NCI-H2196 (cell line): Measurements from ENCODE around the gene POLG2.
"Not testable (repeated sequence)": the region's sequence is repeated elsewhere in the genome, so short reads cannot be mapped to it uniquely, and the experiment has no call there.

Source experiments
- DNase-seq: peaks from one replicate; lab custom pipeline; 2025; ENCODE audit not compliant: unreplicated experiment; lab: John Stamatoyannopoulos, UW

Gene POLG2

DNA sequence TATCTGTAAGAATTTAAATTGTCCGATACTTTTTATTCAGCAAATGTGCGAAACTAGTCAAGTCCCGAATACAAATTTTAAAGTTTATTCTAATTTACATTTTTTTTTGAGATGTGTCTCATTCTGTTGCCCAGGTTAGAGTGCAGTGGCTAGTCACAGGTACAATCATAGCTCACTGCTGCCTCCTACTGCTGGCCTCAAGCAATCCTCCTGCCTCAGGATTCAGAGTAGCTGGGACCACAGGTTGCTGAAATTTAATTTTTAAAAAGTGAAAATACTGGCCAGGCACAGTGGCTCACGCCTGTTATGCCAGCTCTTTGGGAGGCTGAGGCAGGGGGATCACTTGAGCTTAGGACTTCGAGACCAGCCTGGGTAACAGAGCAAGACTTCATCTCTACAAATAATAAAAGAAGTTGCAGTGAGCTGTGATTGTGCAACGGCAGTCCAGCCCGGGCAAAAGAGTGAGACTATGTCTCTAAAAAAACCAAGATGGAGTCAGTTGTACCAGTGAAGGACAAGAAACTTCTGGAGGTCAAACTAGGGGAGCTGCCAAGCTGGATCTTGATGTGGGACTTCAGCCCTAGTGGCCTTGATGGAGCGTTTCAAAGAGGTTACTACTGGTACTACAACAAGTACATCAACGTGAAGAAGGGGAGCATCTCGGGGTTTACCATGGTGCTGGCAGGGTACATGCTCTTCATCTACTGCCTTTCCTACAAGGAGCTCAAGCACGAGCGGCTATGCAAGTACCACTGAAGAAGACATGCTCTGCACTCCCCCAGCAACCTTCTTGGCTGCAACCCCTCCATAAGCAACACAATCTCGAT lies 5.6 kb downstream of the POLG2 start:
- DNase-seq = no peak

GRCh38 chr17:64488301-64488700 lies 8.6 kb downstream of the POLG2 start:
- DNase-seq = no peak

- DNase-seq = no peak
Observed at GRCh38 chr17:64484380-64484779, 12.5 kb downstream of the POLG2 start.

- DNase-seq = no peak
Observed at GRCh38 chr17:64480951-64481350, 15.9 kb downstream of the POLG2 start.

DNA sequence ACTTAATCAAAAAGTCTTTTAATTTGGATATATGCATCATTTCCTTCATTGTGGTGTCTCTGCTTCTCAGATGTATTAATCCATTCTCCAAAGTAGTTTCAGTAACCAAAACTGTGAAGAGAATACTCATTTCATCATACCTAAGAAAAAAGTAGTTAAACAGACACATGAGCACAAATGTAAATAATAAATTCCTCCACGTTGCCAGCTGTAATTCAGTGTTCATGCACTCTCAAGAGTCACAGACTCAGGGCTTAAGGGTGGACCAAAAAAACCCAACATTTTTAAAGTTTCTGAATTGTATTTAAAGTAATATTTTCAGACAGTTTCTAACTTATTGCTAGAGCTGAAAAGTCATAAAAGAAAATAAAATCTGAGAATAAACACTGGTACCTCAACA lies 19.0 kb downstream of the POLG2 start:
- no peak for DNase-seq

DNA sequence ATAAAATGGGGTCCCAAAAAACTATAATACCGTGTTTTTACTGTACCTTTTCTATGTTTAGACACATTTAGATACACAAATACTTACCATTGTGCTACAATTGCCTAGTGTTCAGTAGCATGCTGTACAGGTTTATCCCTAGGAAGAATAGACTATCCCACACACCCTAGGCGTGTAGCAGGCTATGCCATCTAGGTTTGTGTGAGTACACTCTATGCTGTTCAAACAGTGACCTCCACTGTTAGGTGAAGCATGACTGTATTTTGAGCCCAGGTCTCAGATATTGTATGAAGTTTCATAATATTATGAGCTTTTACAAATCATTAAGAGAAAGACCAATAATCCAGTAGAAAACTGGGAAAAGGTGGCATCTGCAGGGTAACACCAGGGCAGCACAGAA lies 24.3 kb downstream of the POLG2 start:
- DNase-seq = no peak

DNA sequence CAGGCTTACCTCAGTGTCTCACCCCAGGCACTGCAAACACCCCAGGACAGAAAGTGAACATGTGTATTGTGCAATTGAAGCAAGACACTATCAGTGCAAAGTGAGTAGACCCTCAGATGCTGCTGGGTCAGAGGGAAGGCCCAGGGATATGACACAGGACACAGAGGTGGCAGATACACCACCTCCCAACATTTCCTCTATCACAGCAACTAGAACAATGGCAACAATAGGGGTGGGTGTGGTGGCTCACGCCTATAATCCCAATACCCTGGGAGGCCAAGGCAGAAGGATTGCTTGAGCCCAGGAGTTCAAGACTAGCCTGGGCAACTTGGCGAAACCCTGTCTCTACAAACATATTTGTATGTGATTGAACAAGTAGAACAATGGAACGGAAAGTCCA lies 25.4 kb downstream of the POLG2 start:
- DNase-seq = no peak

GRCh38 chr17:64470625-64471024 lies 26.2 kb downstream of the POLG2 start:
- no peak for DNase-seq

- DNase-seq = not testable (repeated sequence)
Observed at GRCh38 chr17:64466834-64467233, 30.0 kb downstream of the POLG2 start.

DNA sequence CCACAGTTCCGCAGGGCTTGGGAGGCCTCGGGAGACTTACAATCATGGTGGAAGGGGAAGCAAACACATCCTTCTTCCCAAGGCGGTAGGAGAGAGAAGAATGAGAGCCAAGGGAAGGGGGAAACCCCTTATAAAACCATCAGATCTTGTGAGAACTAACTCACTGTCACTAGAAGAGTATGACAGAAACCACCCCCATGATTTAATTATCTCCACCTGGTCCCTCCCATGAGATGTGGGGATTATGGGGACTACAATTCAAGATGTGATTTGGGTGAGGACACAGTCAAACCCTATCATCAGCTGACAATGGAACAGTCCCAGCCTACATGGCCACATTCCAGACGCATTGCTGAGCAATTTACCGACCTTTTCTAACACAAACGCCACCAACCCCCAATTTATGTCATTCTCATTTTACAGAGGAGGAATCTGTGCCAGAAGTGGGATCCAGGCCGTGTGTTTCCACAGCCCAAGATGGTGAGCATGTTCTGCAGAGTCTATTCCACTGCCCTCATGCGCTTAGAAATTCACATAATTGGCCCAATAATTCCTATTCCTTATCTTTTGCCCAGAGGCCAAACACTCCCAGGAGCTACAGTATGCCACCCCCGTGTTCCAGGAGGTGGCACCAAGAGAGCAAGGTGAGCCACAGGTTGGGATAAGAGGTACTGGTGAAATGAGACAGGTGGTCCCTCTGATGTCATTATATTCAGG lies 30.7 kb downstream of the POLG2 start:
- no peak for DNase-seq

- no peak for DNase-seq
Observed at GRCh38 chr17:64461788-64462187, 35.1 kb downstream of the POLG2 start.

GRCh38 chr17:64460955-64461354 lies 35.9 kb downstream of the POLG2 start:
- DNase-seq = no peak

DNA sequence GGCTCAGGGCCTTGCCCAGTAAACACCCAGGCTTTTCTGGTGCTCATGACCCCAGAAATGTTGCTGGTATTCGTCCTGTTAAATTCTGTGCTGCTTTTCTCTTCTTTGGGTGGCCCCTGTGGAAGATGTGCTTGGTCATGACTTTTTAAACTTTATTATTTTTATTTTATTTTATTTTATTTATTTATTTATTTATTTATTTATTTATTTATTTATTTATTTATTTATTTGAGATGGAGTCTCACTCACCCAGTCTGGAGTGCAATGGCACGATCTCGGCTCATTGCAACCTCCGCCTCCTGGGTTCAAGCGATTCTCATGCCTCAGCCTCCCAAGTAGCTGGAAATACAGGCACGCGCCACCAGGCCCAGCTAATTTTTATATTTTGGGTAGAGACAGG lies 37.0 kb downstream of the POLG2 start:
- DNase-seq = not testable (repeated sequence)

- no peak for DNase-seq
Observed at GRCh38 chr17:64459284-64459747, 37.5 kb downstream of the POLG2 start.

- DNase-seq = no peak
Observed at GRCh38 chr17:64458756-64459155, 38.1 kb downstream of the POLG2 start.

- no peak for DNase-seq
Observed at GRCh38 chr17:64457156-64457555, 39.7 kb downstream of the POLG2 start.

DNA sequence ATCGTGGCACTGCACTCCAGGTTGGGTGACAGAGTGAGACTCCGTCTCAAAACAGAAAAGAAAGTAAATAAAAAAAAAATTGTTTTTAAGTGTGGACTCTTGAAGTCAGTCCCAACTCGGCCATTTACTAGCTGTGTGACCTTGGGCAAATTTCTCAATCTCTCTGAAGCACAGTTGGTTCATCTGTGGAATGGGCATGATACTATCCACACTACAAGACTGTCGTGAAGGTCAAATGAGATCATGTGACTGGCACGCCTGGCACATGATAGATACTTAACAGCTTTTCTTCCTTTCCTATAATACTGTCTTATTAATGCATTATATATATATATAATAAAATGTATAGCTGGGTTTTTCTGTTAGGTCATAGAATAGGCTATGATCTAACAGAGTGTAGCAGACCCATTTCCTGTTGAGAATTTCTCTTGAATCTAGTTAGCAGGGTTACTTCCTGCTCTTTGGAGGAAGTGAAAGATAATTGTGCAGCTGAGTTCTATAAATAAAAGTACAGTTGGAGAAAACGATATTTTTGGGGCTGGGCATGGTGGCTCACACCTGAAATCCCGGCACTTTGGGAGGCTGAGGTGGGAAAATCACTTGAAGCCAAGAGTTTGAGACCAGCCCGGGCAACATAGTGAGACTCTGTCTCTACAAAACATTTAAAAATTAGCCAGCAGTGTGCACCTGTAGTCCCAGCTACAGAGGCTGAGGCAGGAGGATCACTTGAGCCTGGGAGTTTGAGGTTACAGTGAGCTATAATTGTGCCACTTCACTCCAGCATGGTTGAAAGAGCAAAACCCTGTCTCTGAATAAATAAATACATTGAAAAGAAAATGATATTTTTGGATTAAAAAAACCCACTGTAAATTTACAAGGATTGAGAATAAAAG lies 40.6 kb downstream of the POLG2 start:
- no peak for DNase-seq

DNA sequence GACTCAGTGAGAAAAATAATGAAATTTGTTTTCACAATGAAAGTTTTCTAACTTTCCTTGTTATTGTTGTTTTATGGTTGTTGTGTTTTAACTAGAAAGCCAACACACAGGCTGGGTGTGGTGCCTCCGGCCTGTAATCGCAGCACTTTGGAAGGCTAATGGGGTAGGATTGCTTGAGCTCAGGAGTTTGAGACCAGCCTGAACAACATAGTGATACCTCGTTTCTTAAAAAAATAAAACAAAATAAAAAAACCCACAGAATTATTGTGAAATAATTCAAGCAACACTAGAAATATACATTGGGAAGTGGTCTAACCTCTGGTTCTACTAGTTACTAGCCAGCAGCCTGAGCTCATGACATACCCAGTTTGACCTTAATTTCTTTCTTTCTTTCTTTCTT lies 47.3 kb downstream of the POLG2 start:
- no peak for DNase-seq

GRCh38 chr17:64448665-64449512 lies 48.0 kb downstream of the POLG2 start, which contains the start of gene MILR1:
TSS of gene MILR1 (plus strand) at chr17:64449115. CDS start at chr17:64449169, 54 bp downstream.
- no peak for DNase-seq

DNA sequence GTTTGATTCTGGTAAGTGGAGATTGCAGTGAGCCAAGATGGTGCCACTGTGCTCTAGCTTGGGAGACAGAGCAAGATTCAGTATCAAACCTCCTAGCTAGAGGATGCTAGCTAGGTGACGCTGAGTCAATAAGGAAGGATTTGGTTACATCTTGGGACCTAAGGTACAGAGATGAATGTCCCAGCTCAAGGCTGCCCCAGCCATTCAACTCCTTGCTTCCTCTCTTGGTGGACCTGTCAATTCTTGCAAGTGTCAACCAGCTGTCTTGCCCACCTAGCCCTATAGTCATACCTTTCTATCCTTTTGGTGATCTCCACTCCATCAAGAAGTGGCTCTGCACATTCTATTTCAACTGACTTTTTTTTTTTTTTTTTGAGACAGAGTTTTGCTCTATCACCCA lies 49.3 kb downstream of the POLG2 start:
- DNase-seq = no peak
